B cell (primary cell): ENCODE measurements around the gene AP5B1. TPM values are rescaled to one million over a fixed set of nuclear protein-coding genes. Genes with fewer than 3 reads are reported as not detected.
A peak's percentile ranks its signal among the peaks of the same experiment; 100 is the strongest.

ENCODE experiments used
- ATAC-seq: fragments of 200-7000 bp; cut with Tn5 transposase; one replicate; pipeline ENCODE4 v1.10.0; 2021; ENCODE audit warnings: low read depth, mild to moderate bottlenecking, moderate number of reproducible peaks, moderate library complexity
- CTCF ChIA-PET: fragments of 350-600 bp; sonication (Branson Sonifier 250); formaldehyde crosslinking; loops from one replicate; lab custom pipeline; 2021; ENCODE audit warnings: antibody characterized with exemption, inconsistent platforms; lab: Charles Lee
- POLR2A ChIA-PET: fragments of 350-600 bp; sonication (Branson Sonifier 250); formaldehyde crosslinking; loops from one replicate; lab custom pipeline; 2021; ENCODE audit warnings: antibody characterized with exemption; lab: Charles Lee
- DNase-seq: peaks from one replicate; pipeline ENCODE4 v3.0.0; 2013
- H2AFZ ChIP-seq: 2 replicates; pipeline ENCODE4 v1.6.1; 2012; ENCODE audit warnings: mild to moderate bottlenecking, low read depth, low read length; ENCODE audit not compliant: insufficient read depth, poor library complexity, severe bottlenecking
- H3K27ac ChIP-seq, 2 donors: 1 replicate in 1 of 2; 2 replicates in 1 of 2; pipeline ENCODE4 v1.5.1; 2012 to 2013; ENCODE audit warnings: low read length in 2 of 2, mild to moderate bottlenecking in 2 of 2, moderate library complexity in 1 of 2
- H3K27me3 ChIP-seq, 4 experiments: fragments of 200-600 bp in 1 of 4; sonication (generic) in 1 of 4; replicated peaks in 1 of 4; 1 replicate in 2 of 4; 2 replicates in 2 of 4; pipeline versions ENCODE4 v1.6.1 to v1.7.0; 2013 to 2016; ENCODE audit warnings: low read length in 3 of 4, mild to moderate bottlenecking in 2 of 4, mixed read lengths in 1 of 4, moderate library complexity in 1 of 4; ENCODE audit not compliant: insufficient read depth in 4 of 4, control insufficient read depth in 3 of 4; ENCODE audit errors: control extremely low read depth in 1 of 4
- H3K36me3 ChIP-seq, 2 experiments: replicated peaks in 1 of 2; 1 replicate in 1 of 2; 2 replicates in 1 of 2; pipeline versions ENCODE4 v1.6.1 to v1.7.1; 2013; ENCODE audit warnings: low read length in 1 of 2; ENCODE audit not compliant: insufficient read depth in 2 of 2, control insufficient read depth in 1 of 2; ENCODE audit errors: control extremely low read depth in 1 of 2, extremely low read depth in 1 of 2
- H3K4me1 ChIP-seq, 2 donors: fragments of 200-600 bp in 1 of 2; sonication (generic) in 1 of 2; 1 replicate in 1 of 2; 2 replicates in 1 of 2; pipeline versions ENCODE4 v1.5.1 to v1.6.1; 2013 to 2017; ENCODE audit warnings: low read length in 2 of 2; ENCODE audit not compliant: control insufficient read depth in 2 of 2, insufficient read depth in 2 of 2
- H3K4me2 ChIP-seq: replicated peaks from 2 replicates; pipeline ENCODE3; 2012; ENCODE audit warnings: mild to moderate bottlenecking, low read depth, low read length; ENCODE audit not compliant: poor library complexity, severe bottlenecking
- H3K4me3 ChIP-seq, 5 experiments: fragments of 200-600 bp in 1 of 5; sonication (generic) in 1 of 5; 1 replicate in 3 of 5; 2 replicates in 2 of 5; pipeline versions ENCODE4 v1.5.1 to v1.7.0; 2011 to 2016; ENCODE audit warnings: low read length in 4 of 5, mild to moderate bottlenecking in 4 of 5, low read depth in 2 of 5, control low read depth in 1 of 5, moderate library complexity in 1 of 5; ENCODE audit not compliant: insufficient read depth in 1 of 5; ENCODE audit errors: control extremely low read depth in 1 of 5, extremely low read depth in 1 of 5
- H3K79me2 ChIP-seq: fragments of 200-600 bp; sonication (generic); one replicate; pipeline ENCODE4 v1.6.0; 2016; ENCODE audit warnings: low read length; ENCODE audit not compliant: control insufficient read depth, insufficient read depth
- H3K9ac ChIP-seq: fragments of 200-600 bp; sonication (generic); 2 replicates; pipeline ENCODE4 v1.6.1; 2017; ENCODE audit warnings: mild to moderate bottlenecking, low read length, moderate library complexity
- H3K9me3 ChIP-seq, 3 donors: one replicate each; pipeline versions ENCODE4 v1.6.1 to v1.7.1; 2013; ENCODE audit warnings: low read length in 2 of 3; ENCODE audit not compliant: control insufficient read depth in 2 of 3, insufficient read depth in 1 of 3; ENCODE audit errors: control extremely low read depth in 1 of 3
- H4K20me1 ChIP-seq: 2 replicates; pipeline ENCODE4 v1.6.0; 2012; ENCODE audit warnings: mild to moderate bottlenecking, low read length; ENCODE audit not compliant: insufficient read depth, control insufficient read depth, poor library complexity, severe bottlenecking
- H3K27ac Mint-ChIP-seq: one replicate; pipeline ENCODE4 v1.8.0; 2021; ENCODE audit warnings: mixed read lengths
- H3K27me3 Mint-ChIP-seq: one replicate; pipeline ENCODE4 v1.8.0; 2021; ENCODE audit warnings: mixed read lengths
- H3K4me1 Mint-ChIP-seq: one replicate; pipeline ENCODE4 v1.8.0; 2021; ENCODE audit warnings: mixed read lengths
- H3K4me3 Mint-ChIP-seq: one replicate; pipeline ENCODE4 v1.8.0; 2021; ENCODE audit warnings: mixed read lengths
- H3K9me3 Mint-ChIP-seq: one replicate; pipeline ENCODE4 v1.8.0; 2022; ENCODE audit warnings: mixed read lengths; ENCODE audit not compliant: insufficient read depth
- EZH2 ChIP-seq: IDR thresholded peaks from 2 replicates; pipeline ENCODE4 v1.6.1; 2012; ENCODE audit warnings: borderline replicate concordance, low read depth, mild to moderate bottlenecking, moderate library complexity, low read length; ENCODE audit not compliant: insufficient read depth, poor library complexity, severe bottlenecking
- WGBS: methylation state at CpG from one replicate; pipeline ENCODE4 v1.1.5; 2013; ENCODE audit warnings: missing lambda C conversion rate; ENCODE audit not compliant: insufficient coverage; 5-methylcytosine and 5-hydroxymethylcytosine counted together
- intact Hi-C: fragments of 100-400 bp; cut with micrococcal nuclease; formaldehyde crosslinking; loops from one replicate; pipeline ENCODE4 v1.10.0; 2022
- polyA plus RNA-seq: library from polyadenylated mRNA; depleted of rRNA; stranded (reverse); fragments of >200 nt; gene quantifications from 2 replicates; pipeline ENCODE4 v1.2.3, GENCODE V29; 2012
- total RNA-seq, 2 donors: library from RNA; stranded (reverse); fragments of 120-200 nt in 1 of 2; gene quantifications; 1 replicate in 1 of 2; 2 replicates in 1 of 2; pipeline versions ENCODE4 v1.2.3 to v1.2.4, GENCODE V29; 2013 to 2022
- TF ChIP-seq, protein P1 (sequence below): fragments of 200-600 bp; IDR thresholded peaks from one replicate; pipeline ENCODE4 v1.8.0; 2022; ENCODE audit warnings: antibody characterized with exemption, mild to moderate bottlenecking

Gene AP5B1
- total and polyA plus RNA-seq, 2 donors (not counting 1 experiment from before 2014, with no cell fraction given): 9.6 to 25.2 TPM

DNA sequence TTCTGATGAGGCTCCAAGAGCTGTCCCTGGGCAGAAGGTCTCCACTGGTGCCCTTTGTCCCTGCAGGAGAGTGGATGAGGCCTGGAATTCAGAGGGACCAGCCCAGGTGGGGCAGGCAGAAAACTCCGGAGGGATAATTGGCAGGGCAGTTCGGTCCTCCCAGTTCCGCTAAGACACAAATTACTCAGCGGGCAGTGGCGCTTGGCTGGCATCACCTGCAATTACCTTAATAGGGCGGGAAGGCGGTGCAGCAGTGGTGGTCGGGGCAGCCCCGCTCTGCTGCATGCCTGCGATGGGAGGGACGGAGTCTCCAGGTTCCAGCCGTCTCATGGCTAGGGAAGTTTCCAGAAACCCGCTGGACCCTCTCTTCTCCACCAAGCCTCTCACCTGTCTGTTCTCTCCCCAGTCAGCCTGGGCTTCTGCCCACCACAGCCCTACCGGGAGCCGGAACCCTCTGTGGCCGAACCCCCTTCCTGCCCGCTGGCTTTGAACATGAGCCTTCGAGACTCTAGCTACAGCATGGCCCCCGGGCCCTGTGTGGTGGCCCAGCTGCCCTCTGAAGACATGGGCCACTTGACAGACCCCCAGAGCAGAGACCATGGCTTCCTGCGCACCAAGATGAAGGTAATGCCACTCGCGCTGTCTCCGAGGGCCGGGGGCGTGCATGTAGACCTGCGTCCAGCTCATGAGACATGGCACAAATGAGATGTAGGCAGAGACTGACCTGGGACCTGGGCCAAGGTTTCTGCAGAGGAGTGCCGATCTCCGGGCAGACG is 13.0 kb upstream of the AP5B1 start:
- Histone ChIP-seq H2AFZ (no peak overlapping the region), H3K27ac (no peak overlapping the region), H3K27me3 (peaks cover 0 to 45% (median 15%) of the 10 kb centered on the region in 4 experiments), H3K4me3 (no peak overlapping the region), H3K79me2 (no peaks in the 10 kb centered on the region), H3K4me1 (peaks cover 5 to 20% of the 10 kb centered on the region in 2 donors), H3K9ac (no peak overlapping the region), H3K9me3 (peaks cover 0 to 9% (median 0%) of the 10 kb centered on the region in 3 donors), H4K20me1 (no peaks in the 10 kb centered on the region), H3K4me2 (no peak overlapping the region), H3K36me3 (no peaks in the 10 kb centered on the region)
- DNase-seq (no peak), ATAC-seq (no peak)
- no peak overlapping the region for H3K4me3 Mint-ChIP-seq
- H3K4me1 Mint-ChIP-seq: peaks cover 26% of the 10 kb centered on the region
- POLR2A ChIA-PET: no interaction called here
- H3K27ac Mint-ChIP-seq: no peak overlapping the region
- intact Hi-C loops: no loop called here
- WGBS: 95% methylated on average over 29 of the region's 29 CpGs
- no peaks in the 10 kb centered on the region for H3K9me3 Mint-ChIP-seq
- CTCF ChIA-PET: interaction anchor here (0.6 kb wide), 1 partner anchor 790 kb away, joined by 4 read pairs; no protein-coding TSS in a partner anchor
- peaks cover 4% of the 10 kb centered on the region for H3K27me3 Mint-ChIP-seq
- TF ChIP-seq, protein P1, sequence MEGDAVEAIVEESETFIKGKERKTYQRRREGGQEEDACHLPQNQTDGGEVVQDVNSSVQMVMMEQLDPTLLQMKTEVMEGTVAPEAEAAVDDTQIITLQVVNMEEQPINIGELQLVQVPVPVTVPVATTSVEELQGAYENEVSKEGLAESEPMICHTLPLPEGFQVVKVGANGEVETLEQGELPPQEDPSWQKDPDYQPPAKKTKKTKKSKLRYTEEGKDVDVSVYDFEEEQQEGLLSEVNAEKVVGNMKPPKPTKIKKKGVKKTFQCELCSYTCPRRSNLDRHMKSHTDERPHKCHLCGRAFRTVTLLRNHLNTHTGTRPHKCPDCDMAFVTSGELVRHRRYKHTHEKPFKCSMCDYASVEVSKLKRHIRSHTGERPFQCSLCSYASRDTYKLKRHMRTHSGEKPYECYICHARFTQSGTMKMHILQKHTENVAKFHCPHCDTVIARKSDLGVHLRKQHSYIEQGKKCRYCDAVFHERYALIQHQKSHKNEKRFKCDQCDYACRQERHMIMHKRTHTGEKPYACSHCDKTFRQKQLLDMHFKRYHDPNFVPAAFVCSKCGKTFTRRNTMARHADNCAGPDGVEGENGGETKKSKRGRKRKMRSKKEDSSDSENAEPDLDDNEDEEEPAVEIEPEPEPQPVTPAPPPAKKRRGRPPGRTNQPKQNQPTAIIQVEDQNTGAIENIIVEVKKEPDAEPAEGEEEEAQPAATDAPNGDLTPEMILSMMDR: no peak
- no peak for TF ChIP-seq EZH2

DNA sequence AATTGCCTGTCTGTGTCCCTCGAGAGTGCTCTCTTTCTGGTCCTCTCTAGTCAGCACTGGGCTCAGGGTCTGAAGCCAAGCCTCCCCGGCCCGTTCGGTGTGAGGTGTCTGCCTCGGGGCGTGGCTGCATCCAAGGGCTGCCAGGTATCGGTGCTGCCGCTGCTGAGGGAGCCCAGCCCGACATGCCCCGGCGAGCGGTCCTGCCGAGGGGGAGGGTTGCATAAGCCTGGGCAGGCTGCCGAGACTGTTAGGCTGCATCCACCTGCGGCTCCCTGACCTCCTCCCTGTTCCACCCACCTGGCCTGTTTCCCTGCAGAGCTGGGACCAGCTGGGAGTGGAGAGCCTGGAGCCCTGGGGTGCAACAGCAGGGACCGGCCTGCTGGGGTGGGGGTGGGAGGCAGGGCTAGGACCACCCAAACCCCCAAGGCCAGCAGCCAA is 12.4 kb upstream of the AP5B1 start:
- peaks cover 32% of the 10 kb centered on the region for H3K4me1 Mint-ChIP-seq
- no peak for ATAC-seq
- no peak for DNase-seq
- Histone ChIP-seq H3K9me3 (peaks cover 0 to 12% (median 0%) of the 10 kb centered on the region in 3 donors), H4K20me1 (no peaks in the 10 kb centered on the region), H3K4me2 (no peak overlapping the region), H3K4me1 (peaks cover 11 to 27% of the 10 kb centered on the region in 2 donors), H3K79me2 (no peaks in the 10 kb centered on the region), H3K9ac (no peak overlapping the region), H3K36me3 (no peaks in the 10 kb centered on the region), H2AFZ (no peak overlapping the region), H3K27ac (no peak overlapping the region), H3K27me3 (peaks cover 0 to 46% (median 19%) of the 10 kb centered on the region in 4 experiments), H3K4me3 (no peak overlapping the region)
- peaks cover 3% of the 10 kb centered on the region for H3K27me3 Mint-ChIP-seq
- no peaks in the 10 kb centered on the region for H3K9me3 Mint-ChIP-seq
- peak overlapping the region; percentile 65 for H3K27ac Mint-ChIP-seq
- ChIA-PET CTCF (interaction anchor here (0.6 to 7.2 kb wide), 6 partner anchors 13 to 790 kb away, joined by 3 to 48 read pairs (median 5); partner anchors contain the start of genes AP5B1 and KAT5), POLR2A (no interaction called here)
- WGBS: 93% methylated on average over 16 of the region's 16 CpGs
- intact Hi-C loops: no loop called here
- no peak overlapping the region for H3K4me3 Mint-ChIP-seq
- TF ChIP-seq, protein P1: no peak
- no peak for TF ChIP-seq EZH2
